H1 (cell line): ENCODE measurements around the gene C10orf120. TPM values are rescaled to one million over a fixed set of nuclear protein-coding genes. Genes with fewer than 3 reads are reported as not detected.

ENCODE experiments used
- CTCF ChIA-PET: fragments of 300-600 bp; sonication (Branson Sonifier 250); formaldehyde crosslinking; loops from one replicate; lab custom pipeline; 2021; ENCODE audit not compliant: partially characterized antibody; lab: Charles Lee
- POLR2A ChIA-PET: fragments of 300-600 bp; sonication (Branson Sonifier 250); formaldehyde crosslinking; loops from one replicate; lab custom pipeline; 2021; ENCODE audit warnings: inconsistent platforms; ENCODE audit not compliant: partially characterized antibody; lab: Charles Lee
- DNase-seq, 2 experiments: peaks; one replicate each; pipeline versions ENCODE4 v3.0.0 to v3.0.0-alpha.2; 2010 to 2022; ENCODE audit warnings: low spot score in 2 of 2, low read depth in 1 of 2, mixed read lengths in 1 of 2
- FAIRE-seq: peaks from 2 replicates; lab custom pipeline; 2011; peaks lifted over from hg19 to GRCh38; lab: Jason Lieb, UNC
- H2AFZ ChIP-seq: 2 replicates; pipeline ENCODE4 v1.8.1; 2012; ENCODE audit warnings: low read length, inconsistent platforms
- H2AK5ac ChIP-seq: 2 replicates; pipeline ENCODE4 v1.6.1; 2013; ENCODE audit warnings: low read depth, low read length
- H2BK120ac ChIP-seq: replicated peaks from 2 replicates; pipeline ENCODE3; 2013; ENCODE audit warnings: low read depth, low read length, inconsistent platforms
- H2BK12ac ChIP-seq: 2 replicates; pipeline ENCODE4 v1.6.1; 2013; ENCODE audit warnings: low read depth, low read length
- H2BK15ac ChIP-seq: 2 replicates; pipeline ENCODE4 v1.6.1; 2013; ENCODE audit warnings: low read length
- H2BK20ac ChIP-seq: 2 replicates; pipeline ENCODE4 v1.6.1; 2013; ENCODE audit warnings: low read length
- H2BK5ac ChIP-seq: 2 replicates; pipeline ENCODE4 v1.6.1; 2013; ENCODE audit warnings: low read depth, low read length
- H3K14ac ChIP-seq: 2 replicates; pipeline ENCODE4 v1.6.1; 2013; ENCODE audit warnings: inconsistent platforms; ENCODE audit not compliant: insufficient read length
- H3K18ac ChIP-seq: 2 replicates; pipeline ENCODE4 v1.6.1; 2013; ENCODE audit warnings: low read length; ENCODE audit errors: extremely low read depth
- H3K23ac ChIP-seq: 2 replicates; pipeline ENCODE4 v1.6.1; 2013; ENCODE audit warnings: inconsistent platforms; ENCODE audit not compliant: insufficient read length
- H3K23me2 ChIP-seq: 2 replicates; pipeline ENCODE4 v1.6.1; 2013; ENCODE audit warnings: low read depth, low read length
- H3K27ac ChIP-seq: 2 replicates; pipeline ENCODE4 v1.6.1; 2011; ENCODE audit warnings: low read depth, low read length, inconsistent platforms
- H3K27me3 ChIP-seq, 4 experiments: replicated peaks in 1 of 4; 1 replicate in 1 of 4; 2 replicates in 3 of 4; pipeline versions ENCODE4 v1.6.1 to v1.8.1; 2011 to 2013; ENCODE audit warnings: low read length in 3 of 4, mild to moderate bottlenecking in 3 of 4, inconsistent platforms in 2 of 4, mixed read lengths in 2 of 4, moderate library complexity in 1 of 4; ENCODE audit not compliant: control insufficient read depth in 3 of 4, insufficient read depth in 3 of 4; ENCODE audit errors: extremely low read depth in 1 of 4
- H3K36me3 ChIP-seq, 4 experiments: 2 replicates each; pipeline versions ENCODE4 v1.6.1 to v1.8.1; 2011 to 2013; ENCODE audit warnings: mild to moderate bottlenecking in 4 of 4, low read length in 3 of 4, moderate library complexity in 2 of 4, control low read depth in 1 of 4, inconsistent platforms in 1 of 4; ENCODE audit not compliant: insufficient read depth in 4 of 4, control insufficient read depth in 2 of 4
- H3K4ac ChIP-seq: replicated peaks from 2 replicates; pipeline ENCODE3; 2013; ENCODE audit warnings: low read length, low read depth, mixed read lengths, inconsistent platforms; ENCODE audit not compliant: insufficient read length
- H3K4me1 ChIP-seq, 4 experiments: replicated peaks in 1 of 4; 1 replicate in 1 of 4; 2 replicates in 3 of 4; pipeline versions ENCODE4 v1.6.1 to v1.8.1; 2011 to 2013; ENCODE audit warnings: low read length in 3 of 4, inconsistent platforms in 2 of 4, mixed read lengths in 1 of 4; ENCODE audit not compliant: insufficient read depth in 4 of 4, control insufficient read depth in 3 of 4
- H3K4me2 ChIP-seq, 2 experiments: 2 replicates each; pipeline versions ENCODE4 v1.6.1 to v1.8.1; 2011 to 2013; ENCODE audit warnings: low read depth in 2 of 2, low read length in 2 of 2, control low read depth in 1 of 2, inconsistent platforms in 1 of 2, mild to moderate bottlenecking in 1 of 2; ENCODE audit not compliant: insufficient read depth in 1 of 2
- H3K4me3 ChIP-seq, 4 experiments: fragments of 200-600, 300-600 bp in 1 of 4; sonication (generic), shearing (Covaris generic), sonication (Bioruptor Twin) in 1 of 4; 2 replicates each; pipeline versions ENCODE4 v1.5.1 to v1.8.1; 2011 to 2016; ENCODE audit warnings: low read length in 4 of 4, low read depth in 3 of 4, control low read depth in 2 of 4, inconsistent platforms in 2 of 4, mild to moderate bottlenecking in 2 of 4, mixed read lengths in 1 of 4, moderate library complexity in 1 of 4; ENCODE audit not compliant: insufficient read depth in 2 of 4; ENCODE audit errors: extremely low read depth in 1 of 4
- H3K56ac ChIP-seq: replicated peaks from 2 replicates; pipeline ENCODE3; 2013; ENCODE audit warnings: low read depth, mild to moderate bottlenecking, mixed read lengths, low read length, inconsistent platforms; ENCODE audit not compliant: insufficient read length
- H3K79me1 ChIP-seq: 2 replicates; pipeline ENCODE4 v1.6.1; 2013; ENCODE audit warnings: low read depth, low read length, control low read depth
- H3K79me2 ChIP-seq, 2 experiments: 2 replicates each; pipeline versions ENCODE4 v1.6.1 to v1.8.1; 2012 to 2013; ENCODE audit warnings: low read length in 2 of 2, mild to moderate bottlenecking in 2 of 2, inconsistent platforms in 1 of 2; ENCODE audit not compliant: insufficient read depth in 2 of 2, control insufficient read depth in 1 of 2
- H3K9ac ChIP-seq, 4 experiments: replicated peaks in 1 of 4; 1 replicate in 1 of 4; 2 replicates in 3 of 4; pipeline versions ENCODE4 v1.6.1 to v1.8.1; 2011 to 2013; ENCODE audit warnings: low read depth in 3 of 4, low read length in 3 of 4, control low read depth in 2 of 4, mild to moderate bottlenecking in 2 of 4, moderate library complexity in 2 of 4, inconsistent platforms in 1 of 4; ENCODE audit errors: extremely low read depth in 1 of 4
- H3K9me3 ChIP-seq, 2 experiments: 2 replicates each; pipeline versions ENCODE4 v1.6.1 to v1.8.1; 2012 to 2013; ENCODE audit warnings: mild to moderate bottlenecking in 2 of 2, moderate library complexity in 2 of 2, control low read depth in 1 of 2, inconsistent platforms in 1 of 2, low read depth in 1 of 2, low read length in 1 of 2, mixed read lengths in 1 of 2; ENCODE audit not compliant: insufficient read depth in 2 of 2
- H4K20me1 ChIP-seq, 2 experiments: replicated peaks in 1 of 2; 2 replicates each; pipeline versions ENCODE3 to v1.8.1; 2011 to 2013; ENCODE audit warnings: inconsistent platforms in 2 of 2, low read length in 2 of 2, mild to moderate bottlenecking in 1 of 2; ENCODE audit not compliant: insufficient read depth in 2 of 2, control insufficient read depth in 1 of 2
- H4K5ac ChIP-seq: 2 replicates; pipeline ENCODE4 v1.6.1; 2013; ENCODE audit warnings: low read length, low read depth, mixed read lengths, inconsistent platforms; ENCODE audit not compliant: insufficient read length
- H4K8ac ChIP-seq: 2 replicates; pipeline ENCODE4 v1.8.0; 2013; ENCODE audit warnings: mild to moderate bottlenecking, moderate library complexity, low read length, inconsistent platforms; ENCODE audit not compliant: insufficient read depth; ENCODE audit errors: extremely low read depth
- H4K91ac ChIP-seq: replicated peaks from 2 replicates; pipeline ENCODE3; 2013; ENCODE audit warnings: low read length, mixed read lengths, inconsistent platforms; ENCODE audit not compliant: insufficient read length
- BACH1 ChIP-seq: IDR thresholded peaks from 2 replicates; pipeline ENCODE4 v1.6.1; 2012; ENCODE audit warnings: low read length, improper control_type of control experiment
- CTCF ChIP-seq, 3 experiments: IDR thresholded peaks; 1 replicate in 2 of 3; 2 replicates in 1 of 3; pipeline versions ENCODE4 v1.5.1 to v1.6.1; 2011; ENCODE audit warnings: low read length in 3 of 3, mild to moderate bottlenecking in 3 of 3, inconsistent platforms in 2 of 3, low read depth in 1 of 3, moderate library complexity in 1 of 3; ENCODE audit not compliant: insufficient read depth in 1 of 3; ENCODE audit errors: control extremely low read depth in 1 of 3
- GABPA ChIP-seq: IDR thresholded peaks from 2 replicates; pipeline ENCODE4 v1.6.1; 2011; ENCODE audit warnings: mild to moderate bottlenecking, low read length, moderate library complexity, borderline replicate concordance; ENCODE audit not compliant: insufficient read depth
- GTF2F1 ChIP-seq: IDR thresholded peaks from 2 replicates; pipeline ENCODE4 v1.6.1; 2012; ENCODE audit warnings: low read depth, low read length, improper control_type of control experiment, borderline replicate concordance
- KDM4A ChIP-seq: IDR thresholded peaks from one replicate; pipeline ENCODE4 v1.7.1; 2012; ENCODE audit warnings: low read depth, mild to moderate bottlenecking, moderate library complexity, low read length, inconsistent platforms; ENCODE audit not compliant: severe bottlenecking
- KDM5A ChIP-seq: fragments of 200-600 bp; IDR thresholded peaks from 2 replicates; pipeline ENCODE4 v1.7.1; 2012; ENCODE audit warnings: mild to moderate bottlenecking, low read length, inconsistent platforms, mixed read lengths
- MAFK ChIP-seq: IDR thresholded peaks from 2 replicates; pipeline ENCODE4 v1.6.1; 2012; ENCODE audit warnings: low read depth, mild to moderate bottlenecking, improper control_type of control experiment, low read length
- SAP30 ChIP-seq: fragments of 300-600 bp; sonication (generic); IDR thresholded peaks from 2 replicates; pipeline ENCODE4 v1.7.1; 2012; ENCODE audit warnings: low read length, moderate library complexity, mild to moderate bottlenecking, inconsistent platforms; ENCODE audit not compliant: insufficient read depth, insufficient replicate concordance
- SIN3A ChIP-seq, 2 experiments: IDR thresholded peaks in 1 of 2; conservative IDR thresholded peaks in 1 of 2; 2 replicates each; pipeline ENCODE4 v1.6.1; 2011 to 2012; ENCODE audit warnings: low read length in 2 of 2, improper control_type of control experiment in 1 of 2, low read depth in 1 of 2, mild to moderate bottlenecking in 1 of 2
- TCF12 ChIP-seq: IDR thresholded peaks from 2 replicates; pipeline ENCODE4 v1.6.1; 2011; ENCODE audit warnings: low read depth, mild to moderate bottlenecking, low read length
- WGBS, 2 experiments: shearing (Covaris generic) in 1 of 2; methylation state at CpG; one replicate each; pipeline versions ENCODE4 v1.1.6 to v1.1.7; 2013 to 2015; ENCODE audit warnings: low lambda C conversion rate in 2 of 2, mixed read lengths in 2 of 2, inconsistent platforms in 1 of 2, low coverage in 1 of 2, missing lambda C conversion rate in 1 of 2; ENCODE audit not compliant: insufficient replicate concordance in 2 of 2, insufficient coverage in 1 of 2, insufficient read length in 1 of 2; ENCODE audit errors: extremely low coverage in 1 of 2, missing lambda C conversion rate in 1 of 2; 5-methylcytosine and 5-hydroxymethylcytosine counted together
- polyA plus RNA-seq, 7 experiments: library from polyadenylated mRNA; depleted of rRNA in 3 of 7; stranded (reverse) in 5 of 7; unstranded in 2 of 7; fragments of >200 nt in 5 of 7; fragments of 200-250 nt in 2 of 7; gene quantifications; 1 replicate in 5 of 7; 2 replicates in 1 of 7; 4 replicates in 1 of 7; pipeline versions ENCODE4 v1.2.1 to v1.2.3, GENCODE V29; 2011 to 2013; ENCODE audit warnings: missing spikeins in 2 of 7, mixed read lengths in 2 of 7
- total RNA-seq: library from RNA; stranded (reverse); fragmentation: NEBNext Ultra II Directional; extraction: Animal tissue kit (Norgen Biotek cat#: 25700); gene quantifications from 2 replicates; pipeline ENCODE4 v1.2.1, GENCODE V29; 2021

C10orf120 gene
- total and polyA plus RNA-seq, 2 of the 8 experiments (the other 6 are each of a cell fraction or from before 2014, with no cell fraction given): not detected

GRCh38 chr10:122715576-122715975 is 15.9 kb upstream of the C10orf120 start:
- Histone ChIP-seq H3K27ac (no peak overlapping the region), H3K4me2 (no peak overlapping the region), H3K9ac (no peak overlapping the region), H3K4me3 (no peak overlapping the region), H4K8ac (no peak overlapping the region), H3K4ac (no peak overlapping the region), H2BK12ac (no peak overlapping the region), H2AFZ (peak overlapping the region; percentile 89), H2BK120ac (no peak overlapping the region), H3K27me3 (no peaks in the 10 kb centered on the region; a peak in 1 of 7 replicates), H3K18ac (no peak overlapping the region), H3K9me3 (no peaks in the 10 kb centered on the region), H2BK5ac (no peak overlapping the region), H2BK20ac (no peak overlapping the region), H3K36me3 (no peaks in the 10 kb centered on the region), H3K4me1 (peaks cover 0 to 3% (median 0%) of the 10 kb centered on the region in 4 experiments; a peak in 1 of 7 replicates), H3K23me2 (no peaks in the 10 kb centered on the region), H3K79me1 (no peaks in the 10 kb centered on the region), H3K23ac (no peak overlapping the region), H2BK15ac (no peak overlapping the region), H4K5ac (no peak overlapping the region), H4K20me1 (no peaks in the 10 kb centered on the region), H4K91ac (no peak overlapping the region), H3K79me2 (no peaks in the 10 kb centered on the region), H3K14ac (no peak overlapping the region), H3K56ac (no peak overlapping the region), H2AK5ac (no peak overlapping the region)
- no peak for DNase-seq
- ChIA-PET POLR2A (no interaction called here), CTCF (interaction anchor here (0.9 to 2.0 kb wide), 2 partner anchors 16 to 67 kb away, joined by 3 to 5 read pairs; no protein-coding TSS in a partner anchor)
- WGBS, 2 experiments: 85% methylated on average over 9 of the region's 9 CpGs; no CpG with 5 or more reads in 1 of the 2 experiments
- no peak for FAIRE-seq
- TF ChIP-seq TCF12 (no peak), GABPA (no peak), KDM5A (no peak), MAFK (no peak), GTF2F1 (no peak), SAP30 (no peak), BACH1 (no peak), KDM4A (no peak), CTCF (IDR thresholded peaks at IDR 0.05; ENCODE audit: control extremely low read depth in 1 of 3, insufficient read depth in 1 of 3, low read depth in 1 of 3, low read length in 3 of 3) (no peak), SIN3A (conservative IDR thresholded peaks at IDR 0.05 in 1 of 2, IDR thresholded peaks at IDR 0.05 in 1 of 2; ENCODE audit: low read depth in 1 of 2, low read length in 2 of 2) (no peak)
